HepG2 (cell line): ENCODE data around the gene COQ9. TPM values are rescaled to one million over a fixed set of nuclear protein-coding genes. Genes with fewer than 3 reads are reported as not detected.

Experiments
- ATF2 ChIP-seq: sonication (generic); formaldehyde crosslinking; IDR thresholded peaks from 2 replicates; pipeline ENCODE4 v1.4.0; 2020; ENCODE audit warnings: missing genetic modification reagents
- CHCHD3 ChIP-seq: sonication (generic); formaldehyde crosslinking; IDR thresholded peaks from 2 replicates; pipeline ENCODE4 v1.8.0; 2022; ENCODE audit warnings: mild to moderate bottlenecking, missing genetic modification reagents, moderate library complexity
- ERF ChIP-seq: IDR thresholded peaks from 2 replicates; pipeline ENCODE4 v1.6.1; 2018; ENCODE audit warnings: missing biosample characterization, missing genetic modification reagents
- FOSL1 ChIP-seq: sonication (generic); formaldehyde crosslinking; IDR thresholded peaks from 2 replicates; pipeline ENCODE4 v1.9.0; 2021; ENCODE audit warnings: missing genetic modification reagents, borderline replicate concordance
- GATA4 ChIP-seq: sonication (generic); IDR thresholded peaks from 2 replicates; pipeline ENCODE4 v1.6.1; 2016; ENCODE audit warnings: antibody characterized with exemption, low read depth, borderline replicate concordance
- MTF1 ChIP-seq: sonication (generic); formaldehyde crosslinking; IDR thresholded peaks from 2 replicates; pipeline ENCODE4 v1.5.0; 2020; ENCODE audit warnings: missing genetic modification reagents
- POLR2G ChIP-seq: fragments of 200-400 bp; formaldehyde crosslinking; IDR thresholded peaks from 2 replicates; pipeline ENCODE4 v1.6.1; 2018; ENCODE audit warnings: mild to moderate bottlenecking, low read depth, low read length, moderate library complexity
- REL ChIP-seq: sonication (generic); formaldehyde crosslinking; conservative IDR thresholded peaks from 2 replicates; pipeline ENCODE4 v1.8.0; 2022; ENCODE audit warnings: mild to moderate bottlenecking, missing genetic modification reagents, moderate library complexity
- SMARCC2 ChIP-seq: fragments of 450-650 bp; IDR thresholded peaks from 2 replicates; pipeline ENCODE4 v1.6.1; 2017; ENCODE audit warnings: antibody characterized with exemption, mild to moderate bottlenecking
- TSC22D2 ChIP-seq: sonication (generic); formaldehyde crosslinking; IDR thresholded peaks from 2 replicates; pipeline ENCODE4 v1.5.1; 2020; ENCODE audit warnings: missing genetic modification reagents, mild to moderate bottlenecking, borderline replicate concordance
- ZFX ChIP-seq: sonication (generic); formaldehyde crosslinking; IDR thresholded peaks from 2 replicates; pipeline ENCODE4 v1.4.0; 2020; ENCODE audit warnings: mild to moderate bottlenecking, low read depth, missing genetic modification reagents, moderate library complexity
- ZNF143 ChIP-seq: sonication (generic); formaldehyde crosslinking; IDR thresholded peaks from 2 replicates; pipeline ENCODE4 v1.4.0; 2020; ENCODE audit warnings: missing genetic modification reagents
- ZNF350 ChIP-seq: sonication (generic); formaldehyde crosslinking; IDR thresholded peaks from 2 replicates; pipeline ENCODE4 v1.4.0; 2020; ENCODE audit warnings: mild to moderate bottlenecking, low read depth, missing genetic modification reagents, borderline replicate concordance
- ZNF441 ChIP-seq: sonication (generic); formaldehyde crosslinking; IDR thresholded peaks from 2 replicates; pipeline ENCODE4 v1.7.0; 2021; ENCODE audit warnings: missing genetic modification reagents, borderline replicate concordance
- ZNF460 ChIP-seq: sonication (generic); formaldehyde crosslinking; IDR thresholded peaks from 2 replicates; pipeline ENCODE4 v1.5.1; 2020; ENCODE audit warnings: missing genetic modification reagents, mild to moderate bottlenecking, borderline replicate concordance
- ZNF724P ChIP-seq: sonication (generic); formaldehyde crosslinking; IDR thresholded peaks from 2 replicates; pipeline ENCODE4 v1.8.0; 2022; ENCODE audit warnings: missing genetic modification reagents, borderline replicate concordance
- polyA plus RNA-seq, 8 experiments: library from polyadenylated mRNA; depleted of rRNA in 3 of 8; stranded (reverse) in 7 of 8; unstranded in 1 of 8; fragments of >200 nt; fragmentation: Illumina TruSeq in 4 of 8; extraction: Trizol in 4 of 8; gene quantifications; 2 replicates each; pipeline versions ENCODE4 v1.2.1 to v1.2.3, GENCODE V29; 2011 to 2016; ENCODE audit warnings: low read depth in 4 of 8, missing spikeins in 1 of 8, mixed read lengths in 1 of 8; ENCODE audit not compliant: insufficient read depth in 1 of 8
- total RNA-seq, 5 experiments: library from RNA; depleted of rRNA; stranded (reverse); fragments of >200 nt; fragmentation: Illumina TruSeq; extraction: Trizol; gene quantifications; 2 replicates each; pipeline ENCODE4 v1.2.3, GENCODE V29; 2016; ENCODE audit warnings: low read depth in 1 of 5
- TF ChIP-seq, protein P1 (sequence below): sonication (generic); formaldehyde crosslinking; IDR thresholded peaks from 2 replicates; pipeline ENCODE4 v1.4.0; 2020; ENCODE audit warnings: missing genetic modification reagents, borderline replicate concordance
- TF ChIP-seq, protein P2 (sequence below): sonication (generic); formaldehyde crosslinking; IDR thresholded peaks from 2 replicates; pipeline ENCODE4 v1.8.0; 2022; ENCODE audit warnings: mild to moderate bottlenecking, missing genetic modification reagents, moderate library complexity
- TF ChIP-seq, protein P3 (sequence below): sonication (generic); formaldehyde crosslinking; IDR thresholded peaks from 2 replicates; pipeline ENCODE4 v1.8.1; 2023; ENCODE audit warnings: mild to moderate bottlenecking, moderate library complexity, missing genetic modification reagents
- TF ChIP-seq, protein P4 (sequence below): sonication (generic); formaldehyde crosslinking; IDR thresholded peaks from 2 replicates; pipeline ENCODE4 v1.4.0; 2020; ENCODE audit warnings: mild to moderate bottlenecking, missing genetic modification reagents, borderline replicate concordance

Gene COQ9
- total and polyA plus RNA-seq, 2 of the 13 experiments (the other 11 are each of a cell fraction or from before 2014, with no cell fraction given): 57.5 to 108 TPM

DNA sequence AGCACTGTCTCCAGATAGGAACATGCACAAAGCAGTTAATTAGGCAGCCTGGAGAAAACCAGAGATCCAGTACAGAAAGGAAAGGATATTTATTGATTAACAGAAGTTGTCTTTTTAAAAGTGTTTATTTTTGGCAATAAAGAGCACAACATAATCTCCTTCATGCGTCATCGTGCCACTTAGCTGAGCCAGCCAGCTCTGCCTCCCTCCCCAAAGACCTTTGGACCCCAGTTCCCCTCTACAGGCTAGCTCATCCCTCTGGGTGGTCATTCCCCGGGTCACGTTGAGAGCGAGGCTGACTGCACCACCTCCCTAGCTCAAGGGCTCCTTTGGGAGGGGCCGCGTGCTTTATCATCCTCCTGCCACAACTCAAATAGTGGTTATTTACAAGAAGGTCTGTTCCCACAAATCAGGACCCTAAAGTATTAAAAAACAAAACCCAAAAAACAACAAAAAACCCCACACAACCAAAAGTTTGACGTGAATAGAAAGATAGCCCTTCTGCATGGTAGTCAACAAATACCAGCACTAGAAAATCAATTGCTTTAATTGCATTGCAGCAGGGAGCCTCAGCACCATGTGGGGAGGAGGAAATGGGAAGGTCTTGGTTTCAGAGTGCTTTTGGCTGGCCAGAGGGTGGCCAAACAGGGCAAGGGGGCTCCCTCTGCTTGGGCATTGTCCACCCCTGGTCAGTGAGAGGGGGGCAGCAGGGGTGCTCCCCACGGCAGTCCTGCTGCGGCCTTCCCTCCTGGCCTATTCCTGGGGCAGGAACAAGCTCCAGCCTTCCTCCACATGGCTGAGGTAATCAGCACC lies 24.8 kb downstream of the COQ9 start (continued):
- TF ChIP-seq, protein P1, sequence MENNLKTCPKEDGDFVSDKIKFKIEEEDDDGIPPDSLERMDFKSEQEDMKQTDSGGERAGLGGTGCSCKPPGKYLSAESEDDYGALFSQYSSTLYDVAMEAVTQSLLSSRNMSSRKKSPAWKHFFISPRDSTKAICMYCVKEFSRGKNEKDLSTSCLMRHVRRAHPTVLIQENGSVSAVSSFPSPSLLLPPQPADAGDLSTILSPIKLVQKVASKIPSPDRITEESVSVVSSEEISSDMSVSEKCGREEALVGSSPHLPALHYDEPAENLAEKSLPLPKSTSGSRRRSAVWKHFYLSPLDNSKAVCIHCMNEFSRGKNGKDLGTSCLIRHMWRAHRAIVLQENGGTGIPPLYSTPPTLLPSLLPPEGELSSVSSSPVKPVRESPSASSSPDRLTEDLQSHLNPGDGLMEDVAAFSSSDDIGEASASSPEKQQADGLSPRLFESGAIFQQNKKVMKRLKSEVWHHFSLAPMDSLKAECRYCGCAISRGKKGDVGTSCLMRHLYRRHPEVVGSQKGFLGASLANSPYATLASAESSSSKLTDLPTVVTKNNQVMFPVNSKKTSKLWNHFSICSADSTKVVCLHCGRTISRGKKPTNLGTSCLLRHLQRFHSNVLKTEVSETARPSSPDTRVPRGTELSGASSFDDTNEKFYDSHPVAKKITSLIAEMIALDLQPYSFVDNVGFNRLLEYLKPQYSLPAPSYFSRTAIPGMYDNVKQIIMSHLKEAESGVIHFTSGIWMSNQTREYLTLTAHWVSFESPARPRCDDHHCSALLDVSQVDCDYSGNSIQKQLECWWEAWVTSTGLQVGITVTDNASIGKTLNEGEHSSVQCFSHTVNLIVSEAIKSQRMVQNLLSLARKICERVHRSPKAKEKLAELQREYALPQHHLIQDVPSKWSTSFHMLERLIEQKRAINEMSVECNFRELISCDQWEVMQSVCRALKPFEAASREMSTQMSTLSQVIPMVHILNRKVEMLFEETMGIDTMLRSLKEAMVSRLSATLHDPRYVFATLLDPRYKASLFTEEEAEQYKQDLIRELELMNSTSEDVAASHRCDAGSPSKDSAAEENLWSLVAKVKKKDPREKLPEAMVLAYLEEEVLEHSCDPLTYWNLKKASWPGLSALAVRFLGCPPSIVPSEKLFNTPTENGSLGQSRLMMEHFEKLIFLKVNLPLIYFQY (CRISPR knock-in tag): 0 out of 2 replicates have a peak, but pooled peaks have one; percentile 11
- TF ChIP-seq ZNF350 (CRISPR knock-in tag) (peak; percentile 60), FOSL1 (no peak), ATF2 (CRISPR knock-in tag) (no peak; the same call in 1 of the 2 replicates), ZNF441 (CRISPR knock-in tag) (peak; percentile 39; the same call in 1 of the 2 replicates), ZNF724P (no peak), ERF (CRISPR knock-in tag) (peak; percentile 42; the same call in 1 of the 2 replicates), MTF1 (CRISPR knock-in tag) (no peak), ZFX (0 out of 2 replicates have a peak, but pooled peaks have one; percentile 20), POLR2G (peak; percentile 69), REL (CRISPR knock-in tag) (no peak), ZNF143 (no peak; the same call in 1 of the 2 replicates), GATA4 (peak; percentile 14; the same call in 1 of the 2 replicates), ZNF460 (CRISPR knock-in tag) (no peak), CHCHD3 (CRISPR knock-in tag) (no peak), SMARCC2 (no peak), TSC22D2 (CRISPR knock-in tag) (no peak)
- TF ChIP-seq, protein P2, sequence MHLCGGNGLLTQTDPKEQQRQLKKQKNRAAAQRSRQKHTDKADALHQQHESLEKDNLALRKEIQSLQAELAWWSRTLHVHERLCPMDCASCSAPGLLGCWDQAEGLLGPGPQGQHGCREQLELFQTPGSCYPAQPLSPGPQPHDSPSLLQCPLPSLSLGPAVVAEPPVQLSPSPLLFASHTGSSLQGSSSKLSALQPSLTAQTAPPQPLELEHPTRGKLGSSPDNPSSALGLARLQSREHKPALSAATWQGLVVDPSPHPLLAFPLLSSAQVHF: peak; percentile 57; the same call in 1 of the 2 replicates
- TF ChIP-seq, protein P3, sequence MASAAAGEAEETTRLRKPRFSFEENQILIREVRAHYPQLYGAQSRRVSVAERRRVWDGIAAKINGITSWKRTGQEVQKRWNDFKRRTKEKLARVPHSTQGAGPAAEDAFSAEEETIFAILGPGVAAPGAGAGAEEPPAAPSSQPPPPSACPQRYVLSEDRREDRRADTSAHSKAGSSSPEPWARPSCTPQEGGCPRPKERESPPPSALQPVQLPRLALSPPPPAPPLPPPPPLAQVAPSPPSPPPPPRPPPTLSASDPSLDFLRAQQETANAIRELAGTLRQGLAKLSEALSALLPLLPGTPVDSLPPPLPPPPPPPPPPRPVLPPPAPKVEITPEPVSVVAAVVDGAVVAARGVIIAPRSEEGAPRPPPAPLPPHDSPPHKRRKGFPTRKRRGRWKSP (CRISPR knock-in tag): 0 out of 2 replicates have a peak, but pooled peaks have one; percentile 7
- TF ChIP-seq, protein P4, sequence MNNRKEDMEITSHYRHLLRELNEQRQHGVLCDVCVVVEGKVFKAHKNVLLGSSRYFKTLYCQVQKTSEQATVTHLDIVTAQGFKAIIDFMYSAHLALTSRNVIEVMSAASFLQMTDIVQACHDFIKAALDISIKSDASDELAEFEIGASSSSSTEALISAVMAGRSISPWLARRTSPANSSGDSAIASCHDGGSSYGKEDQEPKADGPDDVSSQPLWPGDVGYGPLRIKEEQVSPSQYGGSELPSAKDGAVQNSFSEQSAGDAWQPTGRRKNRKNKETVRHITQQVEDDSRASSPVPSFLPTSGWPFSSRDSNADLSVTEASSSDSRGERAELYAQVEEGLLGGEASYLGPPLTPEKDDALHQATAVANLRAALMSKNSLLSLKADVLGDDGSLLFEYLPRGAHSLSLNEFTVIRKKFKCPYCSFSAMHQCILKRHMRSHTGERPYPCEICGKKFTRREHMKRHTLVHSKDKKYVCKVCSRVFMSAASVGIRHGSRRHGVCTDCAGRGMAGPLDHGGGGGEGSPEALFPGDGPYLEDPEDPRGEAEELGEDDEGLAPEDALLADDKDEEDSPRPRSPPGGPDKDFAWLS (CRISPR knock-in tag): no peak
